NCI-H1048 (cell line): ENCODE results near the gene VWA8.
"Not testable (repeated sequence)": the region's sequence is repeated elsewhere in the genome, so short reads cannot be mapped to it uniquely, and the experiment has no call there.

Source experiments
- DNase-seq: peaks from one replicate; lab custom pipeline; 2025; lab: John Stamatoyannopoulos, UW

Gene VWA8

GRCh38 chr13:41554626-41555386, 406.1 kb downstream of the VWA8 start:
- DNase-seq, result no peak

- no peak for DNase-seq
Observed at GRCh38 chr13:41554180-41554579, 406.7 kb downstream of the VWA8 start.

GRCh38 chr13:41552031-41552430, 408.9 kb downstream of the VWA8 start:
- no peak for DNase-seq

GRCh38 chr13:41550276-41550675, 410.6 kb downstream of the VWA8 start:
- no peak for DNase-seq

- no peak for DNase-seq
Observed at GRCh38 chr13:41549491-41549890, 411.4 kb downstream of the VWA8 start.

GRCh38 chr13:41548910-41549309, 412.0 kb downstream of the VWA8 start:
- no peak for DNase-seq

DNA sequence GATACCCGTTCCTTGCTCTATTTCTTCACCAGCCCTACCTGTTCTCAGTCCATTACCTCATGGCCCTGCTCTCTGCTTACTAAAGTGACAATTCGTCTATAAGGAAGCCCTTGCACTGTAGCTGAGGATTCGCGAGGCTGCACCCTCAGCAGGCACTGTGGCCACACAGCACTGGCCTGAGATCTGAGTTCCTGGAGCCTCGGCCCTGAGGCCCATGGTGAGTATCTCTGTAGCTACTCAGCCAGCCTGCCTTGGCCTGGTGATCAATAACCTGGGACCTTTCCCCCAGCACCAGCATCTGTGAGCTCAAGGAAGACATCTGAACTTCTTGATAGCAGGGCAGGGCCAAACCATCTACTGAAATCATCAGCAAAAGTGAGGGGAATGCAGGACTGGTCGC, 412.9 kb downstream of the VWA8 start:
- no peak for DNase-seq

GRCh38 chr13:41547251-41548000, 413.5 kb downstream of the VWA8 start:
- DNase-seq, result no peak

DNA sequence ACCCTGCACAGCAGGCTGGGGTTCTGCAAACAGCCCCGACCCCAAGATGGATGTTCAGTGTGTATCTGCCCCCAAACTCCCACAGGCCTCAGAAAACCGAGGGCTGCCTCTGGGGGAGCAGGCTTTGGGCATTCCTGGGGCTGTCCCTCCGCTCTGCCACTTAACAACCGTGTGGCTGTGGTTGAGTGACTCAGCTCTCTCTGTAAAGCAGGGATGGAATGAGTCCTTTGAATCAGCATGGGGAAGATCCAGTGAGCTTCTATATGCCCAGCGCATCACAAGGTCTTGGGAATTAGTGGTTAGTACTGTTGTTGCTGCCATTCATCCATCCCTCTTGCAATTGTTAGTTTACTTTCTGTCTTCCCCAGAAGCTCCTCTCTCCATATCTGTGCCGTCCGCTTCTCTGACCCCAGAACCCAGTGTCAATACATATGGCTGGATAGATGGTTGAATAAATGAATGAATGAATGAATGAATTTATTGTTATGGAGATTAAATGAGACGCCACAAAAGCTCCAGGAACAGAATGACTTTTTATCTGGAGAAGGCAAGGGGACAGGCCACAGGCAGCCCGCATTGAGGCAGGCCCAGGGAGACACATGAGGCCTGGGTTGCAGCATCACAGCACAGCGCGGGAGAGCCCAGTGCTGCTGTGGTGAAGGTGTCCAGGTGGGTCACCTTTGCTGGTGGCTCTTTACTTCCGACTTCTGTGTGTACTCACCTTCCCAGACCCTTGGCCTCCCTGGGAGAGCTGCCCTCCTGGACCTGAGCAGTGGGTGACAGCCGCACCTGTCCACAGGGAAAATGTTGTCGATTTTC, 414.3 kb downstream of the VWA8 start:
- no peak for DNase-seq

- DNase-seq, result no peak
Observed at GRCh38 chr13:41545432-41545707, 415.5 kb downstream of the VWA8 start.

DNA sequence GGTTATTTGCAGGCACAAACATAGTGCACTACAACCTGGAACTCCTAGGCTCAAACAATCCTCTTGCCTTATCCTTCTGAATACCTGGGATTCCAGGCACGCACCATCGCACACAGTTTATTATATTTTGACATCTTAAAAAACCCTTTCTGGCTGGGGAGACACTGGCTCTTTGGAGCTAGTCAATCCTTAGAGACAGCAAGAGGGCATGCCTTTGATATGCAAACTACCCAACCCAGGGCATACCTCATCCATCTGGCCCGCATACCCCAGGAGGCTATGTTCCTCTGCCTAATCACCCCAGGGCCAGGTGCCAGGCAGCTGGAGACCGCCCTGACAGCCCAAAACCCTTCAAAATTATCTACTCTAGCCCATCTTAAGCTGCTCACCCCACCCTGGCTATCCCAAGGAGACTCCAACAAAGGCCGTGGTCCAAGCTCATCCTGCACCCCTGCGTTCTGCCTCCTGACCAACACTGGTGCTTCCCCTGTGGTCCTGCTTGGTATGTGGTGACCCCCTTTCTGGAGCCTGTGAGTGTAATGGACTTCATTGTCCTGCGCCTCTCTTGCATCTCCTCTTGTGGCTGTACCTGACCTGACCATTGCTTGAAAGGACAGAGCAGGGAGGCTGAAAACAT, 417.1 kb downstream of the VWA8 start:
- DNase-seq, result no peak

- not testable (repeated sequence) for DNase-seq
Observed at GRCh38 chr13:41542799-41543198, 418.1 kb downstream of the VWA8 start.

DNA sequence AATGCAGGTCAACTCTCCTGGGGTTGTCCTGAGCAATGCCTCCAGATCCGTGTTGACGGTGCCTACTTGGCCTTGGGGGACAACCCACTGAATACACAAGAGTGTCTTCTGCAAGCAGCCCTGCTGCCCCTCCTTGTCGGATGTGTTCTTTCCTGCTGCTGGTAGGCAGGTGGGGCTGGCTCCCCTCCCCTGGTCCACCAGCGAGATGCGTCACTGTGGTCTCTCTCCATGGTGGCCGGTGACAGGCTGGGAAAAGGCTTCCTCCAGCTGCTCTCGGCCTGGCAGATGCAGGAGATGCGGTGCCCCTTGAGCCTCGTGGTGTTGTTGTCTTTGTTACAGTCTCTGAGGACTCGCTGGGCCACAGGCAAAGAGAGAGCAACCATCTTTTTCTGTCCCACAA, 418.6 kb downstream of the VWA8 start:
- DNase-seq, result no peak

GRCh38 chr13:41541142-41541938, 419.6 kb downstream of the VWA8 start:
- DNase-seq, result no peak

- not testable (repeated sequence) for DNase-seq
Observed at GRCh38 chr13:41540240-41540639, 420.7 kb downstream of the VWA8 start.

- no peak for DNase-seq
Observed at GRCh38 chr13:41533266-41534052, 427.4 kb downstream of the VWA8 start.

DNA sequence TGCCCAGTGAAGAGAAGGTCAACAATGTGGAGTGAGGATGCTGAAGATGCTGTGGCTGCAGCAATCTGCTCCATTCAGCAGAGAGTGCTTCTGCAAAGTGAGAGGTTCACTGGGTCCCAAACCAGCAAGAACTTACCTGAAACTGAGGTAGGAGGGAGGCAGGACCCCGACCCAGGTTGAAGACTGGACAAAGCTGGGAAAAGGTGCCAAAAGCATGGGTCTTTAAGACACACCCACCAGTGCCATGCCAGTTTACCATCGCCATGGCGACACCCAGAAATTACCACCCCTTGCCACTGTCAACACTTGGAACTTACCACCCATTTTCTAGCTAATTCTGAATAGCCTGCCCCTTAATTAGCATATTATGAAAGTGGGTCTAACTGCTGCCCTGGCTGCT, 432.9 kb downstream of the VWA8 start:
- no peak for DNase-seq

DNA sequence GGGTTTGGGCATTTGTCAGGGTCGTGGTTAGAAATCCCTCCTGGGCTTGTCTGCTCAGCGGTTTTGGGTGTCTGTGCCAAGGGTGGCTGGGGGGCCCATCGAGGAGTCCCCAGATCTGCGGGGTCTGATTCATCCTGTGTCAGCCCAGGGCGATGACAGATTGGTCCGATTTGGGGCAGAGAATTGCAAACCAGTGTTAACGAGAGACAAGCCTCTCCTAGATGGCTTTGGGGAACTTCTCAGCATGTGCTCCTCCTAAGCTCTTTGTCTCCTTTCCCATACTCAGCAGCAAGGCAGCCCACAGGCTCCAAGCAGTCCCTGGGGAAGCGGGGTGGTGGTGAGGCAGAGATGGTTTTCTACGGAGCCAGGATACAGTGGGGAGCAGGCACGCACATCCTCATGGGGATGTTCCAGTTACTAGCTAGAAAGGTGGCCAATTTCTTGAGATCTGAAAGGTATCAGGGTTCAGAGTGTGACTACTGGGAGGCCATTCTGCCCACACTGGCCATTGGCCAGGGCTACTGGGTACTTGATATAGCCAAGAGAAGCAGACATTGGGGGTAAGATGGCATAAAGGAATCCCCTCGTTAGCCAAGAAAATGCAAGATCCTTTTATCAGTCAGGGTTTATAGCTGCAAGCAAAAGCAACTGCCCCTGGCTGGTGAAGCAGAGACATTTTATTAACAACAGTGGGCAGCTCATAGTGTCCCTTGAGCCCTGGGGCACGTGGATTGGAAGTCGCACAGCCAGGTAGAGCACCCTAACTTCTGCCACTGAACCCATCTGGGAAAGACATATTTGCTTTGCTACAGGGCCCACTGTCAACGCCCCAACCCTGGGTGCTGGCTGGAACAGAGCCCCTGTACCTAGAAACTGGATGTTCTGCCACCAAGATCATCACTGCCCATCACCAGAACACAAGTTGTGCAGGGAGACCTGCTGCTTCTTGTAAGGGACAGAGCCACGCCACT, 440.0 kb downstream of the VWA8 start:
- DNase-seq, result no peak

DNA sequence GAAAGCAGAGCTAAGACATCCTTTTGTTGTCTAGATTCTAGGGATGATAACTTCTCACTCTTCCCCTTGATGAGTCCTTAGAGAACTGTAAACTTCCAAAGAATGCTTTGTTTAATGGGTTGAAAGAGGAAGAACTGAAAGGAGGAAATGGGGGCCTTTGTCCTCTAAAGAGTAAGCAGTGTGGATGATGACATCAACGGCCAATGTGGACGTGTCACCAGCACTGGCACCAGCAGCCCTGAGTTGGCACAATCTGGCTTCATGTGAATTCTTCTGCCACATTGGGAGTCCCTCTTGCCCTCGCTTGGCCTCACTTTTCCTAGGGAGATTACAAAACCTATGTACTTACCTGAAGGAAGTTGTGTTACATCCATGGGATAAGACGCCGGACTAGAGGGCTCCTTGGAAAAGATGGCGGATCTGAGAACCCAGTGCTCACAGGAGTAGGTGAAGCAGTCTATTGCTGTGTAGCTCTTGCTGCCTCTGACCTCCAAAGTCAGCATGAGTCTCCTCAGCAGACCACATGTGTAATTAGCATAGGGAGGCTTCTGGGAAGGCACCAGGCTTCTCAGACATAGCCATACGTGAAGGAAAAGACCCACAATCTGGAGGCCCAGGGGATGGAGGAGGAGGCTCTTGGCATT, 440.8 kb downstream of the VWA8 start:
- DNase-seq, result no peak
